ENCODE data around the gene NRXN3.

The NRXN3 gene

GRCh38 chr14:78840898-78841297, 670.7 kb downstream of the NRXN3 start:
- intact Hi-C loops (cut with DNase I), result no loop called here
- DNase-seq, result no peak

GRCh38 chr14:78847801-78848200, 677.6 kb downstream of the NRXN3 start:
- no peak for DNase-seq
- intact Hi-C loops (cut with DNase I), result loop anchor here (5.0 kb wide), 1 partner anchor 54 kb away; no protein-coding TSS in a partner anchor

GRCh38 chr14:78848234-78848820, 678.2 kb downstream of the NRXN3 start:
- intact Hi-C loops (cut with DNase I), result loop anchor here (5.0 kb wide), 1 partner anchor 54 kb away; no protein-coding TSS in a partner anchor
- peak in 8 of 10 donors; percentile 21 to 89 (median 38) for DNase-seq

- DNase-seq, result no peak
- intact Hi-C loops (cut with DNase I), result loop anchor here (5.0 kb wide), 1 partner anchor 52 kb away; no protein-coding TSS in a partner anchor
These were observed 679.8 kb downstream of the NRXN3 start for GRCh38 chr14:78849952-78850351.

- DNase-seq, result no peak
- intact Hi-C loops (cut with DNase I), result no loop called here
These were observed 681.0 kb downstream of the NRXN3 start for GRCh38 chr14:78851189-78851588.

- no peak for DNase-seq
- intact Hi-C loops (cut with DNase I), result no loop called here
These were observed 681.9 kb downstream of the NRXN3 start for GRCh38 chr14:78852040-78852439.

GRCh38 chr14:78857974-78858373, 687.8 kb downstream of the NRXN3 start:
- intact Hi-C loops (cut with DNase I), result no loop called here
- no peak for DNase-seq

GRCh38 chr14:78863143-78863542, 693.0 kb downstream of the NRXN3 start:
- peak in 2 of 10 donors; percentile 12 to 18 for DNase-seq
- intact Hi-C loops (cut with DNase I), result no loop called here

- intact Hi-C loops (cut with DNase I), result no loop called here
- DNase-seq, result peak in 2 of 10 donors; percentile 7 to 39
These were observed 702.7 kb downstream of the NRXN3 start for GRCh38 chr14:78872837-78873236.

GRCh38 chr14:78873581-78873980, 703.4 kb downstream of the NRXN3 start:
- intact Hi-C loops (cut with DNase I), result no loop called here
- DNase-seq, result no peak

- intact Hi-C loops (cut with DNase I), result no loop called here
- peak in 4 of 10 donors; percentile 16 to 59 (median 36) for DNase-seq
These were observed 704.9 kb downstream of the NRXN3 start for GRCh38 chr14:78875049-78875448.

- DNase-seq, result no peak
- intact Hi-C loops (cut with DNase I), result no loop called here
These were observed 715.7 kb downstream of the NRXN3 start for GRCh38 chr14:78885884-78886283.

GRCh38 chr14:78897443-78897842, 727.3 kb downstream of the NRXN3 start:
- intact Hi-C loops (cut with DNase I), result no loop called here
- peak in 2 of 10 donors; percentile 22 to 63 for DNase-seq

- peak; percentile 29 to 95 (median 72) for DNase-seq
- intact Hi-C loops (cut with DNase I), result loop anchor here (5.0 kb wide), 1 partner anchor 55 kb away; no protein-coding TSS in a partner anchor
These were observed 731.9 kb downstream of the NRXN3 start for GRCh38 chr14:78902010-78902623.

GRCh38 chr14:78904094-78904493, 733.9 kb downstream of the NRXN3 start:
- DNase-seq, result no peak
- intact Hi-C loops (cut with DNase I), result loop anchor here (5.0 kb wide), 1 partner anchor 57 kb away; no protein-coding TSS in a partner anchor

GRCh38 chr14:78917462-78917861, 747.3 kb downstream of the NRXN3 start:
- intact Hi-C loops (cut with DNase I), result no loop called here
- no peak for DNase-seq

GRCh38 chr14:78921856-78922255, 751.7 kb downstream of the NRXN3 start:
- no peak for DNase-seq
- intact Hi-C loops (cut with DNase I), result no loop called here

- DNase-seq, result no peak
- intact Hi-C loops (cut with DNase I), result no loop called here
These were observed 757.1 kb downstream of the NRXN3 start for GRCh38 chr14:78927261-78927660.

GRCh38 chr14:78933166-78933565, 763.0 kb downstream of the NRXN3 start:
- DNase-seq, result no peak
- intact Hi-C loops (cut with DNase I), result no loop called here

GRCh38 chr14:78933948-78934524, 763.9 kb downstream of the NRXN3 start:
- intact Hi-C loops (cut with DNase I), result no loop called here
- no peak for DNase-seq

GRCh38 chr14:78946949-78947348, 776.8 kb downstream of the NRXN3 start:
- DNase-seq, result no peak
- intact Hi-C loops (cut with DNase I), result no loop called here

- intact Hi-C loops (cut with DNase I), result no loop called here
- DNase-seq, result no peak
These were observed 777.5 kb downstream of the NRXN3 start for GRCh38 chr14:78947681-78948080.
